ENCODE data around the gene IKZF4. TPM values are rescaled to one million over a fixed set of nuclear protein-coding genes. Genes with fewer than 3 reads are reported as not detected.
"Not testable (repeated sequence)": the region's sequence is repeated elsewhere in the genome, so short reads cannot be mapped to it uniquely, and the experiment has no call there.

Gene IKZF4
- total RNA-seq, 1 donor from 2014 or later: 13.7 TPM

DNA sequence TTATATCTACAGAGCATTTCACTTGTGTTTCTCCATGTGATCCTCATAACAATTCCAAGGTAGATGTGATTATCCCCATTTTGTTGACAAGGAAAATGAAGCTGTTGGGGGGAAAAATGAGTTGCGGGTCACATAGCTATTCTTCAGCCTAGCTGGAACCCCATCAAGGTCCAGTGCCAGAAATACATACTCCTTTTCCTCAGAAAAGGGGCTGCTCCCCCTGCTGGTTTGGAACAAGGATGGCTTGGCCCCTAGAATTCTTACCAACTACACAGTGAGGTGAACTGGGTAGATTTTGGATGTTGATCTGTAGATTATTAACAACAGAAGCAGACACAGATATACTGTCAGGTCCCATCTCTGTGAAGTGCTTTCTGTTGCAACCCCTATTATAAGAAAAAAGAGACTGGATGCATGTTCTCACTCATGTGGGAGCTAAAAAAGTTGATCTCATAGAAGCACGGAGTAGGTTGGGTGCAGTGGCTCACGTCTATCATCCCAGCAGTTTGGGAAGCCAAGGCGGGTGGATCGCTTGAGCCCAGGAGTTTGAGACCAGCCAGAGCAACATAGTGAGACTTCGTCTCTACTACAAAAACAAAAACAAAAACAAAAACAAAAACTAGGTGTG lies 8.9 kb downstream of the IKZF4 start:
- DNase-seq (ENCODE audit: low spot score) (no peak), ATAC-seq (peak; percentile 76)
- intact Hi-C loops (cut with DNase I): loop anchor here (5.0 kb wide), 1 partner anchor 37 kb away; no protein-coding TSS in a partner anchor

DNA sequence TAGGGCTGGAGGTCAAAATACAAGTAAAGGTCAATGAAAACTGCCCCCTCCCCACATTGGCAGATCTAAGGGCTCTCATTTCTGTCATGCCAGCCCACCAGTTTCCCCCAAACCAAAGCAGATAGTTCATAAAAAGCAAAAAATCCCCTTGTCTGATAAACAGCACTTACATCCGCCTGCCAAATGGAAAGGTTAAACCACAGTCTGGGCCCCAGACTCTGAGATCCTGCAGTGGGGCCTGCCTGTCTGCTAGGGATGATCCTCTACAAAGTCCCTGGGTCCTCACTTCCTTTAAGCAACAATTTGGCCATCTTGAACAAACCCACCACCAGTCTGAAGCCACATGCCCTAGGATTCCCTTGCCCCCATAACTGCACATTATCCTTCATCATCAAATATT lies 11.1 kb downstream of the IKZF4 start:
- DNase-seq (ENCODE audit: low spot score) (no peak), ATAC-seq (no peak)
- intact Hi-C loops (cut with DNase I): loop anchor here (5.0 kb wide), 1 partner anchor 40 kb away; no protein-coding TSS in a partner anchor

DNA sequence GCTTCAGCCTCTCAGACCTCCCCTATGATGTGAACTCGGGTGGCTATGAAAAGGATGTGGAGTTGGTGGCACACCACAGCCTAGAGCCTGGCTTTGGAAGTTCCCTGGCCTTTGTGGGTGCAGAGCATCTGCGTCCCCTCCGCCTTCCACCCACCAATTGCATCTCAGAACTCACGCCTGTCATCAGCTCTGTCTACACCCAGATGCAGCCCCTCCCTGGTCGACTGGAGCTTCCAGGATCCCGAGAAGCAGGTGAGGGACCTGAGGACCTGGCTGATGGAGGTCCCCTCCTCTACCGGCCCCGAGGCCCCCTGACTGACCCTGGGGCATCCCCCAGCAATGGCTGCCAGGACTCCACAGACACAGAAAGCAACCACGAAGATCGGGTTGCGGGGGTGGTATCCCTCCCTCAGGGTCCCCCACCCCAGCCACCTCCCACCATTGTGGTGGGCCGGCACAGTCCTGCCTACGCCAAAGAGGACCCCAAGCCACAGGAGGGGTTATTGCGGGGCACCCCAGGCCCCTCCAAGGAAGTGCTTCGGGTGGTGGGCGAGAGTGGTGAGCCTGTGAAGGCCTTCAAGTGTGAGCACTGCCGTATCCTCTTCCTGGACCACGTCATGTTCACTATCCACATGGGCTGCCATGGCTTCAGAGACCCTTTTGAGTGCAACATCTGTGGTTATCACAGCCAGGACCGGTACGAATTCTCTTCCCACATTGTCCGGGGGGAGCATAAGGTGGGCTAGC lies 13.9 kb downstream of the IKZF4 start:
- DNase-seq (ENCODE audit: low spot score) (no peak), ATAC-seq (no peak)
- intact Hi-C loops (cut with DNase I): loop anchor here (5.0 kb wide), 1 partner anchor 42 kb away; no protein-coding TSS in a partner anchor

DNA sequence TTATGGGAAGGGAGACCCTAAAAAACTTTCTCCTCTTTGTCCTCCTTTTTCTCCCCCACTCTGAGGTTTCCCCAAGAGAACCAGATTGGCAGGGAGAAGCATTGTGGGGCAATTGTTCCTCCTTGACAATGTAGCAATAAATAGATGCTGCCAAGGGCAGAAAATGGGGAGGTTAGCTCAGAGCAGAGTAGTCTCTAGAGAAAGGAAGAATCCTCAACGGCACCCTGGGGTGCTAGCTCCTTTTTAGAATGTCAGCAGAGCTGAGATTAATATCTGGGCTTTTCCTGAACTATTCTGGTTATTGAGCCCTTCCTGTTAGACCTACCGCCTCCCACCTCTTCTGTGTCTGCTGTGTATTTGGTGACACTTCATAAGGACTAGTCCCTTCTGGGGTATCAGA lies 16.3 kb downstream of the IKZF4 start:
- no peak for ATAC-seq
- intact Hi-C loops (cut with DNase I): no loop called here

GRCh38 chr12:56038022-56038655 lies 17.3 kb downstream of the IKZF4 start:
- ATAC-seq: no peak
- no peak for DNase-seq (ENCODE audit: low spot score)
- intact Hi-C loops (cut with DNase I): no loop called here

More for the DNA sequence above, 16.3 kb downstream of the IKZF4 start:
- DNase-seq (ENCODE audit: low spot score): no peak

DNA sequence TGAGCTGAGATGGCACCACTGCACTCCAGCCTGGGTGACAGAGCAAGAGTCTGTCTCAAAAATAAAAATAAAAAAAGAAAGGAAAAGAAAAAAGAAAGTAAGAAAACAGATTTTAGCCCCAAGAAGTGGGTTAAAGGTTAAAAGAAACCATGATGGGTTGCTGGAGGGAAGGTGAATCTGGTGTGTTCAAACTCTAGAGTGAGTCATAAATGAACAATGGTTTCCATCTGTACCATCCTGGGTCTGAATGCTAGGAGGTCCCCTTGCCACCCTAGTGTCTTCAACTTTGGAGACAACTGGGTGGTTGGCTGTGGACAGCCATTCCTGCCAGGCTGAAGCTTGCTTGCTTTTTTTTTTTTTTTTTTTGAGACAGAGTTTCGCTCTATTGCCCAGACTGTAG lies 19.3 kb downstream of the IKZF4 start:
- ATAC-seq (no peak), DNase-seq (ENCODE audit: low spot score) (no peak)
- intact Hi-C loops (cut with DNase I): no loop called here

DNA sequence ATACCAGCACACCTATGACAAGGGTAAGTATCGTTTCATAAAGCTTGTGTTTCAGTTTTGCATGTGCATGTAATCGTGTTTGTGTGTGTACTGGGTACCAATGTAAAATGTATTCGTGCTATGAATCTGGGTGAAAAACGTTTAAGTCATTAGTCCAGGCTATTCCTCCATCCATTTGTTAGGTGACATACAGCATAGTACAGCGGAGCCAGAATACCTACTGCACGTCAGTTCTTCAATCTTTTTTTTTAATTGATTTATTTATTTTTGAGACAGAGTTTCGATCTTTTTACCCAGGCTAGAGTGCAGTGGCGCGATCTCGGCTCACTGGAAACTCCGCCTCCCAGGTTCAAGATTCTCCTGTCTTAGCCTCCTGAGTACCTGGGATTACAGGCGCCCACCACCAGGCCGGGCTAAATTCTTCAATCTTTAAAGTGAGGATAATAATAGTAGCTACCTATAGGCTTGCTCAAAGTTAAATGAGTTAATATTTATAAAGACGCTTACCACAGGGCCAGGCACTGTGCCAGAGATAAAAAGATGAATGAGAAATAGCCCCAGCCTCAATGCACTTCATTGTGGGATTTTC lies 20.2 kb downstream of the IKZF4 start:
- DNase-seq (ENCODE audit: low spot score): no peak
- ATAC-seq: no peak
- intact Hi-C loops (cut with DNase I): no loop called here

- intact Hi-C loops (cut with DNase I): no loop called here
- peak; percentile 97 for ATAC-seq
- DNase-seq (ENCODE audit: low spot score): peak; percentile 96
These were observed 20.9 kb downstream of the IKZF4 start, which contains the start of gene RPS26 for GRCh38 chr12:56041552-56042429. Gene RPS26, plus strand, starts transcription at chr12:56041918. Its CDS starts 249 bp downstream, at chr12:56042167.

DNA sequence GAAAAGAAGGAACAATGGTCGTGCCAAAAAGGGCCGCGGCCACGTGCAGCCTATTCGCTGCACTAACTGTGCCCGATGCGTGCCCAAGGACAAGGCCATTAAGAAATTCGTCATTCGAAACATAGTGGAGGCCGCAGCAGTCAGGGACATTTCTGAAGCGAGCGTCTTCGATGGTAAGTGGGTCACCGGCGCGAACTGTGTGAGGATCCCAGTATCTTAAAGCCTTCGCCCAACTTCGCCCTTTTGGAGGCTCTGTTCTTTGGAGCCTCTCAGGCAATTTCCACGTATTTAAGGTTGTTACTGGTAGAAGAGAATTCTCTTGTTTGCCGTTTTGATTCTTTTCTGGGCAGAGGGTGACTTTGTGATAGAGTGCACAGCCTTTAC lies 21.6 kb downstream of the IKZF4 start:
- DNase-seq (ENCODE audit: low spot score); ATAC-seq; intact Hi-C loops (cut with DNase I): not testable (repeated sequence)

DNA sequence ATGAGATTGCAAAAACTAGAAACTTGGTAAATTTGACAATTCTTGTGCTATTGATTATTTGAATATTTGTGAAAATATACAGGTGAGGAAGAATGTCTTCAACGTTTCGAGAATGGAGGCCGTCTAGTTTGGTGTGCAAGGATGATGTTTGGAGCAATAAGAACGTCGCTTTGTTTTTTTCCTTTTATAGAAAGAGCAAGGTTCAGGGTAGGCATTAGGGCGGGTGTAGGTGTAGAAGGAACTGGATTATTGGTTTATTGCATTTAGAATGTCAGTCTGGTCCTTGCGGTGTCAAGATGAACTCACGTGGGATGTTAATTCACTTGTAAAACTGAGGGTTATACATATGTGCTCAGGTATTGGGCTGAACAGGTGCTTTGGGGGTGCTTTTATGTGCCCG lies 22.0 kb downstream of the IKZF4 start:
- ATAC-seq: no peak
- intact Hi-C loops (cut with DNase I): no loop called here
- DNase-seq (ENCODE audit: low spot score): no peak

- intact Hi-C loops (cut with DNase I): no loop called here
- DNase-seq (ENCODE audit: low spot score) (peak; percentile 36), ATAC-seq (no peak)
These were observed 25.4 kb downstream of the IKZF4 start for GRCh38 chr12:56046027-56046780.

GRCh38 chr12:56053407-56053893 lies 32.6 kb downstream of the IKZF4 start:
- no peak for DNase-seq (ENCODE audit: low spot score)
- no peak for ATAC-seq
- intact Hi-C loops (cut with DNase I): no loop called here

GRCh38 chr12:56059964-56060363 lies 39.1 kb downstream of the IKZF4 start:
- DNase-seq (ENCODE audit: low spot score); intact Hi-C loops (cut with DNase I): not testable (repeated sequence)

GRCh38 chr12:56061982-56062381 lies 41.1 kb downstream of the IKZF4 start:
- intact Hi-C loops (cut with DNase I): no loop called here

More at GRCh38 chr12:56059964-56060363, 39.1 kb downstream of the IKZF4 start:
- ATAC-seq: not testable (repeated sequence)

GRCh38 chr12:56062996-56063395 lies 42.2 kb downstream of the IKZF4 start:
- no peak for ATAC-seq
- no peak for DNase-seq (ENCODE audit: low spot score)
- intact Hi-C loops (cut with DNase I): no loop called here

More at GRCh38 chr12:56061982-56062381, 41.1 kb downstream of the IKZF4 start:
- DNase-seq (ENCODE audit: low spot score) (no peak), ATAC-seq (no peak)

DNA sequence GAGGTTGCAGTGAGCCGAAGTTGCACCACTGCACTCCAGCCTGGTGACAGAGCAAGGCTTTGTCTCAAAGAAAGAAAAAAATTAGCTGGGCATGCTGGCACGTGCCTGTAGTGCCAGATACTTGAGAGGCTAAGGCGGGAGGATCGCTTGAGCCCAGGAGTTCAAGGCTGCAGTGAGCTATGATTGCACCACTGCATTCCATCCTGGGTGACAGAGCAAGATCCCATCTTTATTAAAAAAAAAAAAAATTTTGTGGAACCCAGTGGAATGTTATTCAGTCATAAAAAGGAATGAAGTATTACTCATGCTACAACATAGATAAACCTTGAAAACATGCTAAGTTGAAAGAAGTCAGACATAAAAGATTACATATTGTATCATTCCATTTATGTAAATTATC lies 50.8 kb downstream of the IKZF4 start:
- DNase-seq (ENCODE audit: low spot score) (no peak), ATAC-seq (no peak)
- intact Hi-C loops (cut with DNase I): no loop called here

DNA sequence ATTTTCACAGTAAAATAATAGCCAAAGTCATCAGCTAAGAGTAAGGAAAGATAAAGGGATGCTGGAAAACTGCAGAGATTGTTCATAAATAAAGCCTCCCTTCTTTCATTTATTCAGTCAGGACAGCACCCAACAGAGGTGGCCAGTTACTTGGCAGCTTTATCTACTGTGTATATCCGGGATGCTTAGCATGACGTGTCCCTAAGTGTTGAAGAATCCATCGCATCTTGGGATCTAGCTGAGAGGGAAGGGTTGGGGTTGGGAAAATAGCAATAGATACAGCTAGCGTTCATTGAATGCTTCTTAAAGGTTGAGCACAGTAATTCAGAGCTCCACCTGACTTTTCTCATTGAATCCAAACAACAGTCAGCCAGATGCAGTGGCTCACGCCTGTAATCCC lies 53.6 kb downstream of the IKZF4 start:
- DNase-seq (ENCODE audit: low spot score) (no peak), ATAC-seq (no peak)
- intact Hi-C loops (cut with DNase I): no loop called here

DNA sequence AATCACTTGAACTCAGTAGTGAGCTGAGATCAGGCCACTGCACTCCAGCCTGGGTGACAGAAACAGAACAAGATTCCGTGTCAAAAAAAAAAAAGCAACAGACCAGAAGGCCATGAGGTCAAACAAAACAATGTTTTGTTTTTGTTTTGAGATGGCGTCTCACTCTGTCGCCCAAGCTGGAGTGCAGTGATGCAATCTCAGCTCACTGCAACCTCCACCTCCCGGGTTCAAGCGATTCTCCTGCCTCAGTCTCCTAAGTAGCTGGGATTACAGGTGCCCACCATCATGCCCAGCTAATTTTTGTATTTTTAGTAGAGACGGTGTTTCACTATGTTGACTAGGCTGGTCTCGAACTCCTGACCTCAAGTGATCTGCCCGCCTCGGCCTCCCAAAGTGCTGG lies 57.1 kb downstream of the IKZF4 start:
- DNase-seq (ENCODE audit: low spot score); ATAC-seq; intact Hi-C loops (cut with DNase I): not testable (repeated sequence)
